ENCODE results near the gene NRTN.

NRTN gene

DNA sequence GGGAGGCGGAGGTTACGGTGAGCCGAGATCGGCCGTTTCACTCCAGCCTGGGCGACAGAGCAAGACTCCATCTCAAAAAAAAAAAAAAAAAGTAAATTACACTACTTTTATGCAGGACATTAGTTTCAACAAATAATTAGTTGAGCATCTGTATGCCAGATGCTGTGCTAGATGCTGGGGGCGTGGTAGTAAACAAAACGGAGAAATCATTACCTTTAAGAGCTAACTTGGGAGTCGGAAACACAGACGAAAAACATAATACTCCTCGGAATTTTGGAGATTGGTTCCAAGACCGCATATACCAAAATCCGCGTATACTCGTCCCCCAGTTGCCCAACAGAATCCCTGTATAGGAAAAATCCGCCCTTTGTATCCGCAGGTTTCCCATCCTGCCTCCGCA lies 12.6 kb upstream of the NRTN start:
- Histone ChIP-seq H3K9me3 (no peaks in the 10 kb centered on the region), H3K4me3 (no peak overlapping the region), H3K36me3 (peaks cover 28 to 30% (median 29%) of the 10 kb centered on the region in 3 donors), H3K4me1 (peaks cover 0 to 8% (median 7%) of the 10 kb centered on the region in 4 donors), H3K27ac (no peak overlapping the region), H3K27me3 (peaks cover 0 to 3% of the 10 kb centered on the region in 2 donors)
- TF ChIP-seq, protein P1, sequence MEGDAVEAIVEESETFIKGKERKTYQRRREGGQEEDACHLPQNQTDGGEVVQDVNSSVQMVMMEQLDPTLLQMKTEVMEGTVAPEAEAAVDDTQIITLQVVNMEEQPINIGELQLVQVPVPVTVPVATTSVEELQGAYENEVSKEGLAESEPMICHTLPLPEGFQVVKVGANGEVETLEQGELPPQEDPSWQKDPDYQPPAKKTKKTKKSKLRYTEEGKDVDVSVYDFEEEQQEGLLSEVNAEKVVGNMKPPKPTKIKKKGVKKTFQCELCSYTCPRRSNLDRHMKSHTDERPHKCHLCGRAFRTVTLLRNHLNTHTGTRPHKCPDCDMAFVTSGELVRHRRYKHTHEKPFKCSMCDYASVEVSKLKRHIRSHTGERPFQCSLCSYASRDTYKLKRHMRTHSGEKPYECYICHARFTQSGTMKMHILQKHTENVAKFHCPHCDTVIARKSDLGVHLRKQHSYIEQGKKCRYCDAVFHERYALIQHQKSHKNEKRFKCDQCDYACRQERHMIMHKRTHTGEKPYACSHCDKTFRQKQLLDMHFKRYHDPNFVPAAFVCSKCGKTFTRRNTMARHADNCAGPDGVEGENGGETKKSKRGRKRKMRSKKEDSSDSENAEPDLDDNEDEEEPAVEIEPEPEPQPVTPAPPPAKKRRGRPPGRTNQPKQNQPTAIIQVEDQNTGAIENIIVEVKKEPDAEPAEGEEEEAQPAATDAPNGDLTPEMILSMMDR (IDR thresholded peaks at IDR 0.05): no peak
- DNase-seq: no peak
- intact Hi-C loops (cut with DNase I; ENCODE audit: low total_unique reads): no loop called here

DNA sequence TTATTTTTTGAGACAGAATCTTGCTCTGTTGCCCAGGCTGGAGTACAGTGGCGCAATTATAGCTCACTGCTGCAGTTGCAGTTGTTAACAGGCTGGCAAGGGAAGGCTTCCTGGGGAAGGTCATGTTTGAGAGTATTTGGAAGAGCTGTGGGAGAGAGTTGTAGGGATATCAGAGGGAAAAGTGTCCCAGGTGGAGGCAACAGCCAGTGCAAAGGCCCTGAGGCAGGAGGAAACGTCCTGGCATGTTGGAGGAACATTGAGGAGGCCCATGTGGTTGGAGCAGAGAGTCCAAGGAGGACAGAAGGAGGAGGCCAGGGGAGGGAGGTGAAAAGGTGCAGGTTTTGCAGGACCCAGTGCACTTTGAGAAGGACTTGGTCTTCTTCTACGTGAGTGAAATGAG lies 11.7 kb upstream of the NRTN start:
- DNase-seq: no peak
- intact Hi-C loops (cut with DNase I; ENCODE audit: low total_unique reads): no loop called here
- Histone ChIP-seq H3K36me3 (peaks cover 19 to 20% (median 19%) of the 10 kb centered on the region in 3 donors), H3K27ac (no peak overlapping the region), H3K9me3 (no peaks in the 10 kb centered on the region), H3K27me3 (peaks cover 0 to 10% of the 10 kb centered on the region in 2 donors), H3K4me1 (peaks cover 0 to 8% (median 7%) of the 10 kb centered on the region in 4 donors), H3K4me3 (no peak overlapping the region)
- TF ChIP-seq, protein P1 (IDR thresholded peaks at IDR 0.05): no peak

DNA sequence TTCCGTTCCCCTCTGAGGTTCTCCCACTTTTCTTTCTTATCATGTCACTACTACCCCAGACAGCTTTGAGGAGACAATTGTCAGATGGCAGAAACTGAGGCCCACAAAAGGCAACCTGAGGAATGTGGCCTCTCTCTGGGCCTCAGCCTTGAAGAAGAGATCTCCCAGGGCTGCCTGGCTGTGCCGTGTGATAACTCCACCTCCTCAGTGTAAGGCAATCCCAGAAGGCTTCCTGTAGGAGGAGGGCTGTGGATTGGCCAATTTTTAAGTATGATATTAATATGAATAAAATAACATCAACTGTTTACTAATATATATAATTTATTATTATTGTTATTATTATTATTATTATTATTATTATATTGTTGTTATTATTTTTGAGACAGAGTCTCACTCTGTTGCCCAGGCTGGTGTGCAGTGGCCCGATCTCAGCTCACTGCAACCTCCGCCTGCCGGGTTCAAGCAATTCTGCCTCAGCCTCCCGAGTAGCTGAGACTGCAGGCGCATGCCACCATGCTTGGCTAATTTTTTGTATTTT lies 9.4 kb upstream of the NRTN start:
- TF ChIP-seq, protein P1 (IDR thresholded peaks at IDR 0.05): no peak
- DNase-seq: no peak
- H3K27me3 ChIP-seq: peaks cover 0 to 31% of the 10 kb centered on the region in 2 donors
- H3K9me3 ChIP-seq: no peaks in the 10 kb centered on the region
- no peaks in the 10 kb centered on the region for H3K36me3 ChIP-seq
- no peak overlapping the region for H3K27ac ChIP-seq
- H3K4me1 ChIP-seq: peaks cover 0 to under 1% (median 0%) of the 10 kb centered on the region in 4 donors
- intact Hi-C loops (cut with DNase I; ENCODE audit: low total_unique reads): no loop called here
- no peak overlapping the region for H3K4me3 ChIP-seq

DNA sequence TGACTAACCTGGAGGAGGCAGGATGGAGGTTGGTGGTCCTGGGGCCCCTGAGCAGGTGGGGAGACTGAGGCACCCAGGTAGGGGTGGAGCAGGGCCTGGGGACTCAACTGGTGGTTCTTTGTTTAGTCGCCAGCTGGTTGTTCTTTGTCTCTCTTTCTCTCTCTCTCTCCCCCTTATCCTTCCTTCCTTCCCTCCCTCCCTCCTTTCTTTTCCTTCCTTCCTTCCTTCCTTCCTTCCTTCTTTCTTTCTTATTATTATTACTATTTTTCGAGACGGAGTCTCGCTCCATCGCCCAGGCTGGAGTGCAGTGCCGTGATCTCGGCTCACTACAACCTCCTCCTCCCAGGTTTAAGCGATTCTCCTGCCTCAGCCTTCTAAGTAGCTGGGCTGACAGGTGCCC lies 6.6 kb upstream of the NRTN start:
- intact Hi-C loops (cut with DNase I; ENCODE audit: low total_unique reads): no loop called here
- Histone ChIP-seq H3K36me3 (no peaks in the 10 kb centered on the region), H3K4me3 (no peak overlapping the region), H3K27ac (no peak overlapping the region), H3K27me3 (peaks cover 0 to 58% of the 10 kb centered on the region in 2 donors), H3K9me3 (no peaks in the 10 kb centered on the region), H3K4me1 (peaks cover 0 to 7% (median 0%) of the 10 kb centered on the region in 4 donors)
- no peak for DNase-seq
- TF ChIP-seq, protein P1 (IDR thresholded peaks at IDR 0.05): no peak

DNA sequence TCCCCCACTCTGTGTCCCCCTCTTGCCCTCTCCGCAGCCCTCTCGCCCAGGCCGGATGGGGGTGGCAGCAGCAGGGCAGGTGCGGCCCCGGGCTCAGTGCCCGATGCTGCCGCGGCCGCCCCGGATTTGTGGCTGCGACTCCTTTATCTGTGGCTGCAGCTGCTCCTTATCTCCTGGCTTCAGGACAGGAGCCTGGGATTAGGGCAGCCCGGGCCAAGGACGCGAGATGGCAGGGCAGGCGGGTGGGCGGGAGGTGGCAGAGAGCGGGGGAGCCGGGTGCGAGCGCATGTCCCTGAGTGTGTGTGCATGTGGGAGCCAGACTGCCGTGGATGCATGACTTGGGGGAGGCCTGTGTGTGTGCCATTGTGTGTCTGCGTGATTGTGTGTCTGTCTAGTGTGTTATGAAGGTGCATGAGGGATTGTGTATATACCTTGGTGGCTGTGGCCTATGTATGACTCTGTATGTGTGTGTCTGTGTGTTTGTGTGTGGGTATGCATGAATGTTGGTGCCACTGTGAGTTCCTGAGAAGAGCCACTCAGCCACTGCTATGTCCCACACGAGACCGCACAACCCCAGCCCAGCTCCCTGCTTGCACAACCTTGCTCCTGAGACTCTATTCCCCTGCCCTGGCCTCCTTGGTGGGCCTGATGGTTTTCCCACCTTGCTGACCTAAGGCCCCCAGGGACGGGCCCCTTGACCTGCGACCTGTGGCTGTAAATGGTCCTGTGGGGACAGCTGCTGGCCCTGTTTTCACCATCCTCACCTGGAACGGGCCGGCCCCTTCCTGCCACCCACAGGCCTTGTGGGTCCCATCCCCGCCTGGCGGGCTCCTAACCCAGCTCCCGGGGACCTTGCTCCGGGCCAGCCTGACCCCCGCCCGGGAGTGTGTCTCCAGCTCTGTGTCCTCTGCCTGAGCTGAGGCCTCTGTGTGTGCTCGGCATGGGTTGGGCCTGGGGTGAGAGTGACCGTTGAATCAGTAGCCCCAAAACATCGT lies 5.3 kb upstream of the NRTN start:
- Histone ChIP-seq H3K36me3 (no peaks in the 10 kb centered on the region), H3K4me3 (no peak overlapping the region), H3K9me3 (no peaks in the 10 kb centered on the region), H3K4me1 (peaks cover 0 to 17% (median 7%) of the 10 kb centered on the region in 4 donors), H3K27ac (no peak overlapping the region), H3K27me3 (peaks cover 0 to 69% of the 10 kb centered on the region in 2 donors)
- TF ChIP-seq, protein P1 (IDR thresholded peaks at IDR 0.05): no peak
- no peak for DNase-seq
- intact Hi-C loops (cut with DNase I; ENCODE audit: low total_unique reads): no loop called here

Data from tibial artery (tissue), 4 donors.